GM21786 (cell line): Measurements from ENCODE around the gene LAMTOR4.
"Not testable (repeated sequence)": the region's sequence is repeated elsewhere in the genome, so short reads cannot be mapped to it uniquely, and the experiment has no call there.

Source experiments
- ATAC-seq: cut with Tn5 transposase; IDR thresholded peaks from one replicate; pipeline ENCODE4 v1.9.1; 2021; ENCODE audit not compliant: unreplicated experiment

Gene LAMTOR4

DNA sequence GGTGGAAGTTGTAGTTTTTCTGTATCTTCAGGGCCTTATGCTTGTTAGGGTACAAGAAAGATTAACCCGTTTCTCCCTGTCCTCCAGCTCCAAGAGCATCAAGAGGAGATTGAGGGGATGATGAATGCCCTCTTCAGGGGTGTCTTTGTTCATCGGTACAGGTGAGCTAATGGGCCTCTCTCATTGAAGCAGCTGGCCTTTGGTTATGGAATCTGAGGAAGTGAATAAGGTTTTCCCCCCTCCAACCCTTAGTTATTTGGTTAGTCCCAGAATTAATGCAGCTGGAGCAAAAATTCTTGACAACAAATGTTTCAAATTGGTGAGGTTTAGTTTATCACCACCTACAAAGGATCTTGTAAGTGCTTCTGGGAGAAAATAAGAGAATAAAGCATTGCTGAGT lies 46.5 kb downstream of the LAMTOR4 start:
- no peak for ATAC-seq

DNA sequence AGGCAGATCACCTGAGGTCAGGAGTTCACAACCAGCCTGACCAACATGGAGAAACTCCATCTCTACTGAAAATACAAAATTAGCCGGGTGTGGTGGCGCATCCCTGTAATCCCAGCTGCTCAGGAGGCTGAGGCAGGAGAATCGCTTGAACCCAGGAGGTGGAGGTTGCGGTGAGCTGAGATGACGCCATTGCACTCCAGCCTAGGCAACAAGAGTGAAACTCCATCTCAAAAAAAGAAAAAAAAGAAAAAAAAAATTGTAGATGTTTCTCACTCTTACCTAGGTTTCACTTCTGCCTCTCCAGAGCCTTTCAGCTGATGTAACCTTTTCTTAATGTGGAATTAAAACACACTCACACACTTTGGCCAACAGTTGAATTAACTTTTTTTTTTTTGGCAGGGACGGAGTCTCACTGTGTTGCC lies 47.2 kb downstream of the LAMTOR4 start:
- ATAC-seq, result not testable (repeated sequence)

DNA sequence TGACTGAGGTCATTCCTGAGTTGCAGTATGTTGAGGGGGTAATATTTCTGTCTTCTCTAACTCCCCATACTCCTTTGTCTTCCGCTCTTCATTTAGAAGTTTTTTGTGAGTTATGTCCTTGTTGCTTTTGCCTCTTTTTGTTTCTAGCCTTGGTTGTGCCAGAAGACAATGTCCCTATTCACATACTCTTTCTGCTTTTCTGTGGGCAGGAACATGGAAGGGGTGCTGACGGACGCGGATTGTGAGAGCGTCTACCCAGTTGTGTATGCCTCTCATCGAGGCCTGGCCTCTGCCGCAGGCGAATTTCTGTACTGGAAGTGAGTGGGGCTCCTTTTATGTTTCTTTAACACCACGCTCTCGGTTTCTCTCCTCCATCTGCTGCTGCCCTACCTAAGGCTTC lies 49.5 kb downstream of the LAMTOR4 start:
- no peak for ATAC-seq

DNA sequence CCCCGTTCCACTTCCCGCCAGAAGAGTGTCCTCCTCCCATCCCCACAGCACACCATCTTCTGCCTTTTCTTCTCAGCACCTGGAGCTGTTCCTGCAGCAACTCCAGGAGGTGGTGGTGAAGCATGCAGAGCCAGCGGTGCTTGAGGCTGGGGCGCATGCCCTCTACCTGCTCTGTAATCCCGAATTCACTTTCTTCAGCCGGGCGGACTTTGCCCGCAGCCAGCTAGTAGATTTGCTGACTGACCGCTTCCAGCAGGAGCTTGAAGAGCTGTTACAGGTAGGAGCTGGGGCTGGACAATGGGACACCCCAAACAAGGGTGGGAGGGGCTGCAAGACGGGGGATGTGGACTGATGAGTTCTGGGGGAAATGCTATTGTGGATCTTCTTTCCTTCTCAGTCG lies 52.0 kb downstream of the LAMTOR4 start:
- ATAC-seq, result no peak
